Adipocyte (in vitro differentiated cells): Measurements from ENCODE around the gene ANKRD17.
A peak's percentile ranks its signal among the peaks of the same experiment; 100 is the strongest.

ENCODE experiments used
- DNase-seq: peaks from one replicate; pipeline ENCODE4 v3.0.0-alpha.2; 2015; ENCODE audit warnings: low read depth
- H3K27me3 ChIP-seq: replicated peaks from 2 replicates; pipeline ENCODE4 v1.7.0; 2013; ENCODE audit warnings: mild to moderate bottlenecking, low read length, moderate library complexity; ENCODE audit not compliant: control insufficient read depth, insufficient read depth
- H3K36me3 ChIP-seq: 2 replicates; pipeline ENCODE4 v1.7.0; 2013; ENCODE audit warnings: low read length, mild to moderate bottlenecking, moderate library complexity; ENCODE audit not compliant: control insufficient read depth, insufficient read depth, severe bottlenecking
- H3K4me1 ChIP-seq: 2 replicates; pipeline ENCODE4 v1.7.0; 2013; ENCODE audit warnings: mild to moderate bottlenecking, low read length, moderate library complexity; ENCODE audit not compliant: control insufficient read depth, insufficient read depth
- H3K4me3 ChIP-seq: 2 replicates; pipeline ENCODE4 v1.7.0; 2013; ENCODE audit warnings: mild to moderate bottlenecking, low read length, moderate library complexity
- H3K9ac ChIP-seq: 2 replicates; pipeline ENCODE4 v1.7.0; 2013; ENCODE audit warnings: mild to moderate bottlenecking, low read length, moderate library complexity
- H3K9me3 ChIP-seq: 2 replicates; pipeline ENCODE4 v1.7.0; 2013; ENCODE audit warnings: mild to moderate bottlenecking, low read length, moderate library complexity; ENCODE audit not compliant: control insufficient read depth

Gene ANKRD17

GRCh38 chr4:73193659-73194058 lies 64.9 kb downstream of the ANKRD17 start:
- Histone ChIP-seq H3K9ac (no peak overlapping the region), H3K27me3 (no peaks in the 10 kb centered on the region), H3K36me3 (peaks cover 4% of the 10 kb centered on the region), H3K4me3 (no peak overlapping the region), H3K4me1 (peaks cover 23% of the 10 kb centered on the region), H3K9me3 (no peaks in the 10 kb centered on the region)
- DNase-seq: no peak

DNA sequence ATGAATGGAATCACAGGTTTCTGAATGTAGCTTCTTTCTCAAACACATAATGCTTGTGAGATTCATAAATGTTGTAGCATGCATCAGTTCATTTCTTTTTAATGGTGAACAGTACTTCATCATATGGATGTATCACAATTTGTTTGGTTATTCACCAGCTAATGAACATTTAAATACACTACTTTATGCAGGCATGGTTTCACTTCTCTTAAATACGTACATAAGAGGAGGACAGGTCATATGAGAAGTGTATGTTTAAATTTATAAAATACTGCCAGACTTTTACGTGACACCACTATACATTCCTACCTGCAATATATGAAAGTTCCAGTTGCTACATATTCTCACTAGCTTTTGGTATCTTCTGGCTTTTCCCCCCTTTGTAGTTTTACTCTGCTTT lies 65.4 kb downstream of the ANKRD17 start:
- H3K4me3 ChIP-seq: no peak overlapping the region
- H3K9me3 ChIP-seq: no peaks in the 10 kb centered on the region
- no peak overlapping the region for H3K9ac ChIP-seq
- no peak for DNase-seq
- peaks cover 4% of the 10 kb centered on the region for H3K36me3 ChIP-seq
- no peaks in the 10 kb centered on the region for H3K27me3 ChIP-seq
- peaks cover 18% of the 10 kb centered on the region for H3K4me1 ChIP-seq

DNA sequence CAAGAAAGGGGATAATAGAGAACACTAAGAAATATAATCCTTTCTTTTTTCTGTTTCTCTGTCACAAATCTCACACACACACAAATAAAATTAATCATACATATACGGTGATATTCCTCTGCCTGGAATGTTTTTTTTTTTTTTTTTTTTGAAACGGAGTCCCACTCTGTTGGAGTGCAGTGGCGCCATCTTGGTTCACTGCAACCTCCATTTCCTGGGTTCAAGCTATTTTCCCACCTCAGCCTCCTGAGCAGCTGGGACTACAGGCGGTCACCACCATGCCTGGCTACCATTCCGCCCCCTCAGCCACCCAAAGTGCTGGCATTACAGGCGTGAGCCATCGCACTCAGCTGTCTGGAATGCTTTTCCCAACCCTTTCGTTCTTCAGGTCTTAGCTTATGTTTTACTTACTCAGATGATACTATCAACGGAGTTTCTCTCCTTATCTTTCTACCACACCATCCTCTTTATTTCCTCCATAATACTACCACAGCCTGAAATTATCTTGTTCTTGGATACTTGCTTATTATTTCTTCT lies 69.3 kb downstream of the ANKRD17 start:
- no peaks in the 10 kb centered on the region for H3K27me3 ChIP-seq
- H3K9ac ChIP-seq: no peak overlapping the region
- no peak for DNase-seq
- H3K36me3 ChIP-seq: peaks cover 4% of the 10 kb centered on the region
- no peaks in the 10 kb centered on the region for H3K4me1 ChIP-seq
- H3K9me3 ChIP-seq: no peaks in the 10 kb centered on the region
- no peak overlapping the region for H3K4me3 ChIP-seq

DNA sequence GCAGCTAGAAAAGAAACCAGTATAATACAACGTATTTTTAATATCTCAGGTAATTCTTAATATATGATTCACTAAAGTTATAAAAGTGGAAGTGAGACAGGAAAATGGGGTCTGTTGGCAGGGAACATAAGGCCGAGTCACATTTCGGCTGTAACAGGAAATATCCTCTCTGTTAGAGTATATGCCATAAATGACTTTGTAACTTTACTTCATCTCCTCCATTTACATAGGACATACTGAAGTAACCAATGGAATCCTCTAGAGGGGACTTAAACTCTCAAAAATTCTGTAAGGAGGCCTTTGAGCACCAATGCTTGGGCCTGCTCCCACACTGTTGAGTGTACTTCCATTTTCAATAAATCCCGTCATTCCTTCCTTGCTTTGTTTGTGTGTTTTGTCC lies 71.3 kb downstream of the ANKRD17 start:
- no peaks in the 10 kb centered on the region for H3K27me3 ChIP-seq
- no peaks in the 10 kb centered on the region for H3K4me1 ChIP-seq
- H3K36me3 ChIP-seq: peaks cover 8% of the 10 kb centered on the region
- DNase-seq: no peak
- H3K4me3 ChIP-seq: no peak overlapping the region
- H3K9me3 ChIP-seq: no peaks in the 10 kb centered on the region
- no peak overlapping the region for H3K9ac ChIP-seq

DNA sequence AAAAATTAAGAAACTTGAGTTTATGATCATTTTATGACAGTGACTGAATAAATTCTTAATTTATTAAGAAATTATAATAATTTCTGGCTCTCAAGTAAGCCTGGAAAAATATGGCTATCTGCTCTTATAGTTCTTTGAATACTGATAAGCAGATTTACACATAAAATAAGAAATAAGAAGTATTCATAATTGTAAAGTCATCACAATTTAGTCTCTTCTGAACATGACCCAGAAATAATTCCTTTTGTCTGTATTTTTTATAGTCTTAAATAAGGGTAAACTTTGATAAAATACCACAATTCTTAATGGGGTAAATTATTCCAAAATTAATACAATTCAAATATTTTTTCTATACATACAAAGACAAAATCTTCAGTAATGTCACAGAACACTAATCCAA lies 72.7 kb downstream of the ANKRD17 start:
- Histone ChIP-seq H3K27me3 (no peaks in the 10 kb centered on the region), H3K4me3 (no peak overlapping the region), H3K9ac (no peak overlapping the region), H3K36me3 (peaks cover 8% of the 10 kb centered on the region), H3K9me3 (no peaks in the 10 kb centered on the region), H3K4me1 (no peaks in the 10 kb centered on the region)
- no peak for DNase-seq

DNA sequence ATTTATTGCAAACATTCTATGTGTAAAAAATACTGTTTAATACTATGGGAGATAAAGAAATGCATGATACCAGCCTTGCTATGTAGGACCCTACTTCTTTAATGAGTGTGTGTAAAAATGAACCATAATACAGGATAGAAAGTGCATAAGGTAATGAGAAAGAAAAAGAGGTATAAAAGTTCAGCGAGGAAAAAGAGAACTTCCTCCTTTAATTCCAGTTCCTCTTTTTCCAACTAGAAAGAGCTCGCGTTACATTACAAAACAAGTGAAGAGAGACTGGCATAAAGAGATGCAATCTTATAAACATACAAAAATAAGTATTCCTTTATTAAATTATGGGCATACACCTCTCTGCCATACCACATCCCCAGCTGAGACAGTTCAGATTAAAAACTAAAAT lies 77.4 kb downstream of the ANKRD17 start:
- DNase-seq: no peak

GRCh38 chr4:73178389-73178788 lies 80.2 kb downstream of the ANKRD17 start:
- peaks cover 23% of the 10 kb centered on the region for H3K36me3 ChIP-seq
- no peak overlapping the region for H3K4me3 ChIP-seq
- peaks cover 4% of the 10 kb centered on the region for H3K9me3 ChIP-seq
- H3K4me1 ChIP-seq: peaks cover 5% of the 10 kb centered on the region
- H3K27me3 ChIP-seq: no peaks in the 10 kb centered on the region
- no peak for DNase-seq
- no peak overlapping the region for H3K9ac ChIP-seq

More for the DNA sequence above, 77.4 kb downstream of the ANKRD17 start:
- H3K4me3 ChIP-seq: no peak overlapping the region
- H3K9me3 ChIP-seq: no peaks in the 10 kb centered on the region
- H3K4me1 ChIP-seq: peaks cover 5% of the 10 kb centered on the region
- no peaks in the 10 kb centered on the region for H3K27me3 ChIP-seq
- no peak overlapping the region for H3K9ac ChIP-seq
- H3K36me3 ChIP-seq: peaks cover 8% of the 10 kb centered on the region

GRCh38 chr4:73172161-73172560 lies 86.4 kb downstream of the ANKRD17 start:
- H3K36me3 ChIP-seq: peaks cover 61% of the 10 kb centered on the region
- peaks cover 4% of the 10 kb centered on the region for H3K9me3 ChIP-seq
- DNase-seq: peak; percentile 46
- H3K4me3 ChIP-seq: no peak overlapping the region
- H3K4me1 ChIP-seq: peaks cover 9% of the 10 kb centered on the region
- no peaks in the 10 kb centered on the region for H3K27me3 ChIP-seq
- no peak overlapping the region for H3K9ac ChIP-seq

DNA sequence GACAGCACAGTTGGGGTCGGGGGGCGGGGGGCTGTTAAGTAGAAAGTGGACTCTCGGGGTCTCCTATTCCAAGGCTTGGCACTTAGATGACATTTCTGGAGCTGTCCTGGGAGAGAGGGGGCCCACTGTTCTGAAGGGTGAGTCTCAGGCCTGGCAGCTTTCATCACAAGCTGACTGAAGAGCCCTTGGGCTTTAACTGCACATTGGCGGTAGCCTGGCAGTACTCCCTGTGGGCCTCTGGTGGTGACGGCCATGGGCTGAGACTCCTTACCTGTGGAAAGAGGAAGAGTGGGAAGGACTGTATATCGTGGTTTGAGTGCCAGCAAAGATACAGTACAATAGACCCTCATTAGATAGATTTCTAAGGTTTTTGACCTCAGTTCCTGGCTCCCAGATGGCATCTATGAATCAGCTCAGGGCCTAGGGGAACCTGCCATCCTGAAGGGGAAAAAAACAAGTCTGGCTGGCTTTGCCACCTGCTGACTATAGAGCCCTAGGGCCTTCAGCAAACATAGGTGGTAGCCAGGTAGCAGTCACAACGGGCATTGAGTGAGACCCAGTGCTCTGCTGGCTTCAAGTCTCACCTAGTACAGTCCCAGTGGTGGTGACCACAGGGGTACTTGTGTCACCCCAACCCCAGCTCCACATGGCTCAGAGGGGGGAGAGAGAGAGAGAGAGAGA lies 87.9 kb downstream of the ANKRD17 start:
- no peak for DNase-seq
- Histone ChIP-seq H3K4me1 (peaks cover 9% of the 10 kb centered on the region), H3K9ac (no peak overlapping the region), H3K27me3 (no peaks in the 10 kb centered on the region), H3K9me3 (peaks cover 14% of the 10 kb centered on the region), H3K4me3 (no peak overlapping the region), H3K36me3 (peaks cover 69% of the 10 kb centered on the region)

GRCh38 chr4:73166212-73166611 lies 92.4 kb downstream of the ANKRD17 start:
- H3K4me1 ChIP-seq: peaks cover 8% of the 10 kb centered on the region
- peaks cover 74% of the 10 kb centered on the region for H3K36me3 ChIP-seq
- no peaks in the 10 kb centered on the region for H3K27me3 ChIP-seq
- no peak overlapping the region for H3K4me3 ChIP-seq
- DNase-seq: no peak
- peaks cover 11% of the 10 kb centered on the region for H3K9me3 ChIP-seq
- no peak overlapping the region for H3K9ac ChIP-seq

DNA sequence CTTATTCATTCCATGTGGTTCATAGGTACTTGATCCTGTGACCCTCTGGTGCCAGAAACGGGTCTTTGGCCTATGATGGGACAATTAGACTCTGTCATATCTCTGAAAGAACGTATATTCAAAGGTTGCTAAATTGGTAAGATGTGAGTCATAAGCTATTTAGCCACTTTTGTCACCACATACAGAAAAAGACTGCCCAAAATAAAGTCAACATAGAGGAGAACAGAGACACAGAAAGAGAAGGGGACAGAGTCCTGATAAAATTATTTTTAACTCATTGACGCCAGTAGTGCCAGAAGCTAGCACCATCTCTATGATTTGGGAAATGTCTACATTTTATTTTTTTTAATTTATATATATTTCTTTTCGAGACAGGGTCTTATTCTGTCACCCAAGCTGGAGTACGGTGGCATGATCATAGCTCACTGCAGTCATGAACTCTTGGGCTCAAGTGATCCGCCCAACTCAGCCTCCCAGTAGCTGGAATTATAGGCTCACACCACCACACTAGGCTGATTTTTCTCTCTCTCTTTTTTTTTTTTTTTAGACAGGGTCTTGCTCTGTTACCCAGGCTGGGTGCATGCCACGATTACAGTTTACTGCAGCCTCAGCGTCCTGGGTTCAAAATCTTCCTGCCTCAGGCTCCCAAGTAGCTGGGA lies 96.9 kb downstream of the ANKRD17 start:
- H3K36me3 ChIP-seq: peaks cover 69% of the 10 kb centered on the region
- DNase-seq: no peak
- H3K9ac ChIP-seq: no peak overlapping the region
- H3K9me3 ChIP-seq: peaks cover 11% of the 10 kb centered on the region
- H3K27me3 ChIP-seq: no peaks in the 10 kb centered on the region
- H3K4me3 ChIP-seq: no peak overlapping the region
- H3K4me1 ChIP-seq: peaks cover 8% of the 10 kb centered on the region
